Gastrocnemius medialis (tissue), 4 donors: Measurements from ENCODE around the gene ZMYND12.

Experiments used
- CTCF ChIP-seq, 5 experiments: fragments of 450-650 bp in 3 of 5; fragments of 200-600 bp in 2 of 5; sonication (generic) in 2 of 5; IDR thresholded peaks in 4 of 5; conservative IDR thresholded peaks in 1 of 5; 1 replicate in 4 of 5; 2 replicates in 1 of 5; pipeline ENCODE4 v1.5.1; 2016 to 2019; ENCODE audit warnings: antibody characterized with exemption in 5 of 5, mild to moderate bottlenecking in 3 of 5, moderate library complexity in 3 of 5
- POLR2A ChIP-seq, 2 donors: fragments of 450-650 bp; IDR thresholded peaks; one replicate each; pipeline ENCODE4 v1.6.1; 2017; ENCODE audit warnings: antibody characterized with exemption in 2 of 2, mild to moderate bottlenecking in 2 of 2, moderate library complexity in 2 of 2

- TF ChIP-seq CTCF (IDR thresholded peaks at IDR 0.05 in 4 of 5, conservative IDR thresholded peaks at IDR 0.05 in 1 of 5), result no peak
- TF ChIP-seq POLR2A (IDR thresholded peaks at IDR 0.05), result no peak
Observed at GRCh38 chr1:42466030-42466429, 10.2 kb upstream of the ZMYND12 start.
